Neural progenitor cell (in vitro differentiated cells): ENCODE results near the gene XPNPEP2.

Experiments
- CTCF ChIP-seq: fragments of 200-600 bp; sonication (generic); IDR thresholded peaks from 2 replicates; pipeline ENCODE4 v1.5.1; 2017; ENCODE audit warnings: antibody characterized with exemption, mild to moderate bottlenecking
- EZH2 ChIP-seq: fragments of 200-600 bp; sonication (generic); IDR thresholded peaks from 2 replicates; pipeline ENCODE4 v1.6.1; 2017; ENCODE audit warnings: antibody characterized with exemption, mild to moderate bottlenecking, moderate library complexity
- EZH2phosphoT487 ChIP-seq: fragments of 200-600 bp; sonication (generic); IDR thresholded peaks from 2 replicates; pipeline ENCODE4 v1.6.1; 2017; ENCODE audit warnings: antibody characterized with exemption

- TF ChIP-seq EZH2phosphoT487: no peak
- no peak for TF ChIP-seq CTCF
- no peak for TF ChIP-seq EZH2
These were observed 5.4 kb upstream of the XPNPEP2 start for GRCh38 chrX:129733335-129733734.
